Activated naive CD4-positive, alpha-beta T cell treated with anti-CD3 and anti-CD28 coated beads for 36 hours (primary cell): Measurements from ENCODE around the gene DTNB. TPM values are rescaled to one million over a fixed set of nuclear protein-coding genes. Genes with fewer than 3 reads are reported as not detected.

Source experiments
- CTCF ChIA-PET: fragments of 350-600 bp; sonication (Branson Sonifier 250); formaldehyde crosslinking; loops from one replicate; lab custom pipeline; 2021; ENCODE audit warnings: antibody characterized with exemption; lab: Charles Lee
- DNase-seq: peaks from one replicate; pipeline ENCODE4 v3.0.0-alpha.2; 2020
- H3K27ac Mint-ChIP-seq: one replicate; pipeline ENCODE4 v1.8.0; 2021; ENCODE audit warnings: mild to moderate bottlenecking, mixed read lengths
- H3K27me3 Mint-ChIP-seq: one replicate; pipeline ENCODE4 v1.8.0; 2021; ENCODE audit warnings: low read depth, mixed read lengths
- H3K36me3 Mint-ChIP-seq: one replicate; pipeline ENCODE4 v1.8.0; 2021; ENCODE audit warnings: low read depth, mixed read lengths
- H3K4me1 Mint-ChIP-seq: one replicate; pipeline ENCODE4 v1.8.0; 2021; ENCODE audit warnings: low read depth, mixed read lengths
- H3K4me3 Mint-ChIP-seq: one replicate; pipeline ENCODE4 v1.8.0; 2021; ENCODE audit warnings: mild to moderate bottlenecking, moderate library complexity, mixed read lengths
- H3K9me3 Mint-ChIP-seq: one replicate; pipeline ENCODE4 v1.8.0; 2021; ENCODE audit warnings: mixed read lengths
- intact Hi-C: fragments of 100-400 bp; cut with micrococcal nuclease; formaldehyde crosslinking; loops from one replicate; pipeline ENCODE4 v1.15.1; 2023
- total RNA-seq, 2 experiments: library from RNA; stranded (reverse); gene quantifications; one replicate each; pipeline ENCODE4 v1.2.3, GENCODE V29; 2021

Gene DTNB
- total RNA-seq, 2 experiments from 2014 or later = 27.2 to 27.6 TPM

DNA sequence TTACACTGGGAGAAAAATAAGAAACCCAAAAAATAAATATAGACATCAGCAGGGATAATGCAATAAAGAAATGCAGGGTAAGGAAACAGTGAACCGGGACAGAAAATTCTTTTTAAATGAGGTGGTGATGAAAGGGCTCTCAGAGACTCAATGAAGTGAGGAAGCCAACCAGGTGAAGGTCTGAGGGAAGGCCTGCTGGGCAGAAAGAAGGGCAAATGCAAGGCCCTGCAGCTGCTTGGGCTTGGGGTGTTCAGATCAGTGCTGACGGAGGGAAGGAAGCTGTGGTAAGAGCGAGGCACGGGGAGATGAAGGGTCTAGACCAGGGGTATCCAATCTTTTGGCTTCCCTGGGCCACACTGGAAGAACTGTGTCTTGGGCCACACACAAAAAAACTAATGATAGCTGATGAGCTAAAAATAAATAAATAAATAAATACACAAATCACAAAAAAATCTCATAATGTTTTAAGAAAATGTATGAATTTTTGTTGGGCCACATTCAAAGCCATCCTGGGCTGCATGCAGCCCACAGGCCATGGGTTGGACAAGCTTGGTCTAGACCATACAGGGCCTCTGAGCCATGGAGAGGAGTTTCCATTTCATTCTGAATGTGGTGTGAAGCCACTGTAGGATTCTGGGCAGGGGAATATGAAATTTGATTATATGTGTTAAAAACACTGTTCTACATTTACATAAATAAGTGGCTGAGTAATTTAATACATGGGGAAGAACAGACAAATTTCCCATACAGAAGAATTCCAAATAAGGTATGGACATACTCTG lies 235.3 kb downstream of the DTNB start:
- CTCF ChIA-PET = interaction anchor here (1.0 kb wide), 1 partner anchor 76 kb away, joined by 4 read pairs; no protein-coding TSS in a partner anchor
- DNase-seq = no peak
- Mint-ChIP-seq H3K4me3 (no peak overlapping the region), H3K36me3 (peaks cover 7% of the 10 kb centered on the region), H3K9me3 (no peaks in the 10 kb centered on the region), H3K27me3 (no peaks in the 10 kb centered on the region), H3K4me1 (no peaks in the 10 kb centered on the region), H3K27ac (no peak overlapping the region)
- intact Hi-C loops = no loop called here

DNA sequence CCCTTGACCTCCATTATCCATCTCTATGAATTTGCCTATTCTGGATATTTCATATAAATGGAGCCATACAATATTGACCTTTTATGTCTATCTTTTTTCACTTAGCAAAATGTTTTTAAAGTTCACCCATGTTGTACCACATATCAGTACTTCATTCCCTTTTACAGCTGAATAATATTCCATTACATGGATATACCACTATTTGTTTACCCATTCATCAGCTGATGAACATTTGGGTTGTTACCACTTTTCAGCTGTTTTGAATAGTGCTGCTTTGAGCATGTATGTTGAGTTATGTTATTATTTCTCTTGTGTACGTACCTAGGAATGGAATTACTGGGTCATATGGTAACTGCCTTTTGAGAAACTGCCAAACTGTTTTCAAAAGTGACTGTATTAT lies 238.0 kb downstream of the DTNB start:
- no peak overlapping the region for H3K4me3 Mint-ChIP-seq
- H3K27ac Mint-ChIP-seq = no peak overlapping the region
- peaks cover 6% of the 10 kb centered on the region for H3K36me3 Mint-ChIP-seq
- no peaks in the 10 kb centered on the region for H3K9me3 Mint-ChIP-seq
- H3K4me1 Mint-ChIP-seq = no peaks in the 10 kb centered on the region
- intact Hi-C loops = no loop called here
- CTCF ChIA-PET = no interaction called here
- no peaks in the 10 kb centered on the region for H3K27me3 Mint-ChIP-seq
- no peak for DNase-seq

DNA sequence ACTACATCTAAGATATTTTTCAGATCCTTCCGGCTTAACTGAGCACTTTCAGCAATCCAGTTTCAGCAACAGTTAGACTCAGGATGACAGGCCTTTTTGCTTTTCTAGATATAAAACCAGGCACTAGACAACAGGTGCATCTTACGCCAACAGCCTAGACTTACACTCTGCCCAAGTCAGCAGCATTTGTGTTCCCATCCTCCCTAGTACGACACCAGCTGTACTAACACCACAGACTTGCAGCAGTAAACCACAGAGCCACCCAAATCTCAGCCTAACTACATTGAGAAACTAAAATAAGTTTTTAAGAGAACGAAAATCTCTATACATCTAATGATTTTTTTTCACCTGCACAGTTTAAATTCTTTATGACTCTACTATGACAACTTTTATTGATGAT lies 241.8 kb downstream of the DTNB start:
- no peaks in the 10 kb centered on the region for H3K9me3 Mint-ChIP-seq
- H3K4me3 Mint-ChIP-seq = no peak overlapping the region
- H3K36me3 Mint-ChIP-seq = peaks cover 6% of the 10 kb centered on the region
- CTCF ChIA-PET = no interaction called here
- H3K27ac Mint-ChIP-seq = no peak overlapping the region
- no peaks in the 10 kb centered on the region for H3K27me3 Mint-ChIP-seq
- intact Hi-C loops = no loop called here
- DNase-seq = no peak
- H3K4me1 Mint-ChIP-seq = no peaks in the 10 kb centered on the region

DNA sequence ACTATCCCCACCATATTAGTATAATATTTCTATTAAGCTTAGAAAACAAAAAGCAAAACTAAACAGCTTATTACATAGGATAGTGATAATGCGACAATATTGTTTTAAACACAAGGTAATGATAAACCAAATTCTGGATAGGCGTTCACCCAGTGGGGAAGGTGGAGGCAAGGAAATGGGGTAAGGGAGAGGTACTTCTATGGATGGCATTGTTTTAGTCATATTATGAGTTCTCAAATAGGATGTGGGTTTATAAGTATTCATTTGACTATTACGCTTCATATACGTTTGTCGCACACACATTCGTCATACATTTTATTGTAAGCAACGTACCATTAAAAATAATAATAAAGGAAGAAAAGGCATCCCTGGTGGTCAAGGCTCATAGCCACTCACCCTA lies 242.8 kb downstream of the DTNB start:
- H3K9me3 Mint-ChIP-seq = no peaks in the 10 kb centered on the region
- H3K4me3 Mint-ChIP-seq = no peak overlapping the region
- H3K27me3 Mint-ChIP-seq = no peaks in the 10 kb centered on the region
- CTCF ChIA-PET = interaction anchor here (1.2 kb wide), 1 partner anchor 13 kb away, joined by 5 read pairs; no protein-coding TSS in a partner anchor
- no peak for DNase-seq
- H3K4me1 Mint-ChIP-seq = no peaks in the 10 kb centered on the region
- intact Hi-C loops = no loop called here
- no peak overlapping the region for H3K27ac Mint-ChIP-seq
- H3K36me3 Mint-ChIP-seq = peaks cover 4% of the 10 kb centered on the region

DNA sequence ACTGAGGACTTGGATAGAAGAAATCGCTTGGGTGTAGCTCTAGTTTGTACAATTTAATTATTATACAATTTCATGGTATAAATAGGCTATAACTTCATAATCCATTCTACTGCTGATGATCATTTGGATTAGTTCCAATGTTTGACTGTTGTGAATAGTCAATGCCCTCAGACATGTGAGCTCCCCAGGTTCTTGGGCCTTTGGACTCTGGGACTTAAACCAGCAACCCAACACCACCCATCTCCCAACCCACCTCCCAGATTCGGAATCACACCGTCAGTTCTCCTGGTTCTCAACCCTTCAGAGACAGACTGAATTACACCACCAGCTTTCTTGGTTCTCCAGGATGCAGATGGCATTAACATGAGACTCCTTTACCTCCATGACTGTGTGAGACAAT lies 247.1 kb downstream of the DTNB start:
- H3K27ac Mint-ChIP-seq = no peak overlapping the region
- CTCF ChIA-PET = no interaction called here
- peaks cover 3% of the 10 kb centered on the region for H3K4me1 Mint-ChIP-seq
- no peak for DNase-seq
- intact Hi-C loops = no loop called here
- H3K4me3 Mint-ChIP-seq = no peak overlapping the region
- no peaks in the 10 kb centered on the region for H3K27me3 Mint-ChIP-seq
- H3K9me3 Mint-ChIP-seq = no peaks in the 10 kb centered on the region
- H3K36me3 Mint-ChIP-seq = peaks cover 2% of the 10 kb centered on the region

DNA sequence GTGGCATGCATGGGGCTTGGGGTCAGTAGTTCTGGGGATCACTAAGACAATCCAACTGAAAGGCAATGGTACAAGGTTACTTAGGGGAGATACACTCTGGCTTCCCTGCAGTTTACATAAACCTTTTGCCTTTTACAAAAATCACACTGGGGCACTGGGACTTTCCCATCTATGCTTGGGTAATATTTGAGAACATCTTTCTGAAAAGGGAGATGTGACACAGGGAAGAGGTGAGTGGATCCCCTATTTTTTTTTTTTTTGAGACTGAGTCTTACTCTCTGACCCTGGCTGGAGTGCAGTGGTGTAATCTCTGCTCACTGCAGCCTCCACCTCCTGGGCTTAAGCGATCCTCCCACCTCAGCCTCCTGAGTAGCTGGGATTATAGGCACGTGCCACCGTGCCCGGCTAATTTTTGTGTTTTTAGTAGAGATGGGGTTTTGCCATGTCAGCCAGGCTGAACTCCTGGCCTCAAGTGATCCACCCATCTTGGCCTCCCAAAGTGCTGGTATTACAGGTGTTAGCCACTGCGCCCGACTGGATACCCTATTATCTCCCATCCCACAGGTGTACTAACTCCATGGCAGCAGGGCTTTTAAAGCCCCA lies 248.8 kb downstream of the DTNB start:
- Mint-ChIP-seq H3K4me3 (no peak overlapping the region), H3K36me3 (peaks cover 2% of the 10 kb centered on the region), H3K27me3 (no peaks in the 10 kb centered on the region), H3K9me3 (no peaks in the 10 kb centered on the region), H3K4me1 (peaks cover 3% of the 10 kb centered on the region), H3K27ac (no peak overlapping the region)
- DNase-seq = peak; percentile 18
- intact Hi-C loops = no loop called here
- CTCF ChIA-PET = interaction anchor here (1.1 kb wide), 1 partner anchor 10 kb away, joined by 5 read pairs; no protein-coding TSS in a partner anchor

DNA sequence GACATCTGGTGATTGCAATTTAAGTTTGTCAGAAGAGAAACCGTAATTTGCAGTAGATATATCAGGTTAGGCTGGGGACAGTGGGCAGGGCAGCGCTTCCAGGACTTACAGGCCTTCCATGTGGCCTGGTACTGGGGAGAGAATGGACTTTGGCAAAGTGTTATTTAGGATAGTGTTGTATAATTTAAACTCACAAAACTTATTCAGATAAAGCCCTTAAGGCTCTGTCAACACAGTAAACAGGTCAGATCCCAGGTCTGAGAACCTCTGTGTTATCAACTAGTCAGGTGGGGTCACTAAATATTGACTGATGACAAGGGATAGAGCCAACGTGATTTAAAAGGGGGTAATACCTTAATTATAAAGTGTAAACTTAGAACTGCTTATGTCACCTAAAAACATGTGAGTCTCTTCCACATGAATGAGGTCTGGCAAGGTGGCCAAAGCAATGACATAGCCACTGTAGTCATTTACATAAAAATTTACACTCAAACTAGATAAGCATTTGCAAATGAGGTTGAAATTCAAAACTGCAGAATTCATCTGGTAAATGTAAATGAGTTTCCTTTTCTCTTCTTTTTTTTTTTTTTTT lies 251.5 kb downstream of the DTNB start:
- no peaks in the 10 kb centered on the region for H3K27me3 Mint-ChIP-seq
- peaks cover 5% of the 10 kb centered on the region for H3K4me1 Mint-ChIP-seq
- H3K27ac Mint-ChIP-seq = no peak overlapping the region
- H3K9me3 Mint-ChIP-seq = peaks cover 2% of the 10 kb centered on the region
- CTCF ChIA-PET = no interaction called here
- intact Hi-C loops = no loop called here
- H3K4me3 Mint-ChIP-seq = no peak overlapping the region
- peaks cover 18% of the 10 kb centered on the region for H3K36me3 Mint-ChIP-seq
- no peak for DNase-seq

DNA sequence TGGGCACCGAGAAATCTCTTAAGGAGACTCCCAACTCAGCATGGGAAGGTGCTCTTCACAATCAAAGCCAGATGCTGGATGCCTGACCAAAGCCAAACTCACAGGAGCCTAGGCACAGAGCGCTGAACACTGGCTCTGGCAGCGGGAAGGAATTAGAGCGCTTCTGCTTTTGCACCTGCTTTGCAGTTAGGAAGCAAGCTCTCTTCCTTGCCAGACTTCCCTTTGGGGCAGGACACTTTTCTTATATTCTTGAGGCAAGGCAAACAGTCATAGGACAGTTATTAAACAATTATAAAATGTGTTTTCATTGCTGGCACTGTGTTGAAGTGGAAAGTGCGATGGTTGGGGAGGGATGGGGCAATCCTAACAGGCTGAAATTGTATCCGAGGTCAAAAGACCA lies 252.1 kb downstream of the DTNB start:
- no peak overlapping the region for H3K27ac Mint-ChIP-seq
- no peaks in the 10 kb centered on the region for H3K27me3 Mint-ChIP-seq
- CTCF ChIA-PET = no interaction called here
- peaks cover 5% of the 10 kb centered on the region for H3K4me1 Mint-ChIP-seq
- peaks cover 18% of the 10 kb centered on the region for H3K36me3 Mint-ChIP-seq
- intact Hi-C loops = no loop called here
- H3K9me3 Mint-ChIP-seq = peaks cover 2% of the 10 kb centered on the region
- no peak for DNase-seq
- no peak overlapping the region for H3K4me3 Mint-ChIP-seq

DNA sequence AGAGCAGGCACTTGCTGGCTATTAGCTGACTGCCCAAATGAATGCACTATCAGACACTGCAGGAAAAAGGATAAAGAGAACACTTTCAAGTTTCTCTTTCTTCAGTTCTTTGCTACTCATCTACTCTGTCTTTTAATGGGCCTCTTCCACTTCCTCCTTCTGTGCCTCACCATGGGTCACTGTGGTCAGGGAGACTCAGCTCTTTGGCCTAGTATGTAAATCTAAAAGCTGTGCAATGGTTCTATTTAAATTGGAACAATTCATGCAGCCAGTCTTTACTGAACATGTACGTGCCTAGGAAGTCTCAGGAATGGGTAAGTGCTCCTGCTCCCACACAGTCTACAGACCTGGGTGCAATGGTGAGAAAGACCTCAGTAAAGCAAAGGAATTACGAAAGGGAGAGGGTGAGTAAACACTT lies 252.5 kb downstream of the DTNB start:
- peaks cover 16% of the 10 kb centered on the region for H3K36me3 Mint-ChIP-seq
- H3K27me3 Mint-ChIP-seq = no peaks in the 10 kb centered on the region
- intact Hi-C loops = no loop called here
- peaks cover 5% of the 10 kb centered on the region for H3K4me1 Mint-ChIP-seq
- no peak overlapping the region for H3K27ac Mint-ChIP-seq
- no peak for DNase-seq
- H3K9me3 Mint-ChIP-seq = peaks cover 2% of the 10 kb centered on the region
- H3K4me3 Mint-ChIP-seq = no peak overlapping the region
- CTCF ChIA-PET = no interaction called here

DNA sequence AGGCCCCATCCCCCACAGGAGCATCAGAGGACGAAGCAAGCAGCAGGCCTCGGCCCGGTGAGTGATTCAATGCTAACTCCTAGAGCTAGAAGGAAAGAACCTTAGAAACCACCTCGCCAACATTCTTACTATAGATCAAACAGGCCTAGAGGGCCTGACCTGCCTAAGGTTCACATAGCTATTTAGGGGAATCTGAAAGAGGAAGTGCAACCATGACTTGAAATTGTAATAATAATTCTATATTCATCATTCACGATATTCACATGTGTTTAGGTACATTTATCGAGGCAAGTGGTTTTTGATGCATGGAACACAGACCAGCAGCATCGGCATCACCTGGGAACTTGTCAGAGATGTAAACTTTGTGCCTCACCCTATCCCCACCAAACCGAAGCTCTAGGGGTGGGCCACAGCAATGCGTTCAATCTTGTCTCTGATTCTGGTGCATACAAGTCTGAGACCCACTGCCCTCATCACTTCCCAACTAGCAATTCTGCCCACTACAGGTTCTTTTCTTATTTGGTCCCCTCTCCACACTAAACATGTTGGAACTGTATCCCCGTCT lies 253.6 kb downstream of the DTNB start:
- Mint-ChIP-seq H3K36me3 (peaks cover 16% of the 10 kb centered on the region), H3K27me3 (no peaks in the 10 kb centered on the region), H3K9me3 (peaks cover 2% of the 10 kb centered on the region), H3K4me3 (no peak overlapping the region), H3K4me1 (peaks cover 5% of the 10 kb centered on the region), H3K27ac (no peak overlapping the region)
- no peak for DNase-seq
- CTCF ChIA-PET = no interaction called here
- intact Hi-C loops = no loop called here

DNA sequence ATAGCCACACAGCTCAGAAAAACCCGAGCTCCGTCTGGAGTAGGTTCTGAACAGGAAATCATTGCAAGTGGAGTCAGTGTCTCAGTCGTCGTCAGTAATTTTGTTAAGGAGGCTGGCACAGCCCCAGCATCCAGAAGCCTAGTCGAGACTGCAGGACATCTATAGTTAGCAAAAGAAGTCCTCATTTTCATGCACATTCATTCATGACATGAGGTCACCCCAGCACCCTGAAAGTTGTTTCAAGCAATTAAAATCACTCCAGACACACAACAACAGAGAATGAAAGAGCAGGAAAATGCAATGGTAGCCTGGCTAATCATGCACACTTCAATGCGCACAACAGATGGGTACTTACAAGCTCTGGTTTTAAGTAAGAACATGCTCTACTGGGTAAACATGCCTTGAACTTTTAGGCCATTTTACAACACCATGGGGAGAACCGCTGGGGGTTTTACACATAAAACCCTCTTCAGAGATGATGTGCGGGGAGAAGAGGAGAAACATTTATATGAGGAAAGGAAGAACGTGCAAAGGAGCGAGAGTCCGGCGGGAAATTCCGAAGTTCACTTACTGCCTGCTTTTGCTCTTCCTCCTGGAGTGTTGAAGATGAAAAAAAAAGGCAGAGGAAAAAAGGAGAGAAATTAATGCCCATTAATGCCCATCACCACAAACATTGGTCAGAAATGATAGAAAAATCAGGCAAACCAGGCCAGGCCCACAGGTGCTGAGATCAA lies 254.3 kb downstream of the DTNB start:
- CTCF ChIA-PET = interaction anchor here (0.6 kb wide), 1 partner anchor 43 kb away, joined by 4 read pairs; no protein-coding TSS in a partner anchor
- no peak overlapping the region for H3K4me3 Mint-ChIP-seq
- H3K27me3 Mint-ChIP-seq = no peaks in the 10 kb centered on the region
- intact Hi-C loops = no loop called here
- H3K9me3 Mint-ChIP-seq = peaks cover 2% of the 10 kb centered on the region
- H3K27ac Mint-ChIP-seq = no peak overlapping the region
- DNase-seq = no peak
- peaks cover 16% of the 10 kb centered on the region for H3K36me3 Mint-ChIP-seq
- peaks cover 2% of the 10 kb centered on the region for H3K4me1 Mint-ChIP-seq
